Right lobe of liver (tissue), 6 donors: ENCODE data around the gene ITPKC. TPM values are rescaled to one million over a fixed set of nuclear protein-coding genes. Genes with fewer than 3 reads are reported as not detected.

Source experiments
- ATAC-seq, 4 donors: fragments of 200-7000 bp; cut with Tn5 transposase; one replicate each; pipeline ENCODE4 v1.9.1; 2020; ENCODE audit warnings: mild to moderate bottlenecking in 4 of 4, moderate library complexity in 4 of 4
- DNase-seq, 3 donors: peaks; one replicate each; pipeline ENCODE4 v3.0.0-alpha.2; 2020
- H3K27ac ChIP-seq, 3 donors: fragments of 200-600 bp; one replicate each; pipeline ENCODE4 v1.8.0; 2022
- H3K27me3 ChIP-seq, 2 donors: fragments of 200-600 bp; one replicate each; pipeline ENCODE4 v1.8.0; 2022
- H3K36me3 ChIP-seq, 4 donors: fragments of 200-600 bp; sonication (generic) in 1 of 4; one replicate each; pipeline versions ENCODE4 v1.5.1 to v1.8.0; 2017 to 2022; ENCODE audit warnings: control low read depth in 1 of 4
- H3K4me1 ChIP-seq, 4 donors: fragments of 200-600 bp; sonication (generic) in 1 of 4; one replicate each; pipeline versions ENCODE4 v1.5.1 to v1.8.0; 2017 to 2022; ENCODE audit warnings: control low read depth in 1 of 4
- H3K4me3 ChIP-seq, 3 donors: fragments of 200-600 bp; one replicate each; pipeline ENCODE4 v1.8.0; 2022
- H3K9me3 ChIP-seq, 4 donors: fragments of 200-600 bp; sonication (generic) in 1 of 4; one replicate each; pipeline versions ENCODE4 v1.5.1 to v1.8.0; 2017 to 2022; ENCODE audit warnings: control low read depth in 1 of 4
- CTCF ChIP-seq, 4 donors: fragments of 200-600 bp in 3 of 4; fragments of 450-650 bp in 1 of 4; IDR thresholded peaks; one replicate each; pipeline versions ENCODE4 v1.5.1 to v1.8.0; 2016 to 2022; ENCODE audit warnings: antibody characterized with exemption in 4 of 4, mild to moderate bottlenecking in 2 of 4
- POLR2A ChIP-seq: fragments of 450-650 bp; IDR thresholded peaks from one replicate; pipeline ENCODE4 v1.6.1; 2017; ENCODE audit warnings: antibody characterized with exemption, mild to moderate bottlenecking
- WGBS: methylation state at CpG from one replicate; pipeline ENCODE4 v1.1.6; 2018; ENCODE audit warnings: low coverage, low lambda C conversion rate; ENCODE audit not compliant: insufficient coverage; ENCODE audit errors: missing lambda C conversion rate; 5-methylcytosine and 5-hydroxymethylcytosine counted together
- intact Hi-C, 2 donors: fragments of 100-400 bp; cut with DNase I; formaldehyde crosslinking; loops; one replicate each; pipeline versions ENCODE4 v1.11.2 to v1.14.1; 2022
- total RNA-seq, 6 experiments: library from RNA; depleted of rRNA in 2 of 6; stranded (reverse); fragments of >200 nt in 2 of 6; fragmentation: NEBNext Ultra II Directional in 3 of 6; extraction: Animal tissue kit (Norgen Biotek cat#: 25700) in 3 of 6; gene quantifications; one replicate each; pipeline versions ENCODE4 v1.1.0 to v1.2.4, GENCODE V29; 2016 to 2023
- donor health status: DM: no; HTN: yes; CAD: no.
- donor health status: DM: no; HTN: no; CAD: no.
- donor health status: DM: no; HTN: no; CAD: no.
- donor health status: DM: no; HTN: yes; CAD: no.
- donor health status: DM: no; HTN: yes; CAD: no.

Gene ITPKC
- total RNA-seq, 6 experiments from 2014 or later: 6.8 to 19.7 (median 11.1) TPM

- intact Hi-C loops: no loop called here
- ATAC-seq: peak; percentile 36 to 66 (median 58)
- Histone ChIP-seq H3K4me1 (peaks cover 0 to 40% (median 15%) of the 10 kb centered on the region in 4 donors), H3K27me3 (no peaks in the 10 kb centered on the region), H3K9me3 (no peaks in the 10 kb centered on the region), H3K36me3 (peaks cover 0 to under 1% (median 0%) of the 10 kb centered on the region in 4 donors), H3K4me3 (peak overlapping the region; percentile 61 to 92 (median 83)), H3K27ac (peak overlapping the region; percentile 84 to 98 (median 98))
- peak; percentile 90 to 95 (median 94) for DNase-seq
- 8% methylated on average over 9 of the region's 16 CpGs for WGBS
- TF ChIP-seq CTCF (IDR thresholded peaks at IDR 0.05): no peak
Observed at GRCh38 chr19:40718774-40719391, 2.0 kb downstream of the ITPKC start.

- peak overlapping the region; percentile 61 to 92 (median 83) for H3K4me3 ChIP-seq
- DNase-seq (no peak), ATAC-seq (no peak)
- H3K27me3 ChIP-seq: no peaks in the 10 kb centered on the region
- TF ChIP-seq POLR2A: no peak
- no peak for TF ChIP-seq CTCF (IDR thresholded peaks at IDR 0.05)
- H3K9me3 ChIP-seq: no peaks in the 10 kb centered on the region
- peak overlapping the region; percentile 84 to 98 (median 98) for H3K27ac ChIP-seq
- intact Hi-C loops: no loop called here
- H3K36me3 ChIP-seq: peaks cover 0 to 3% (median 0%) of the 10 kb centered on the region in 4 donors
- 5% methylated on average over 6 of the region's 7 CpGs for WGBS
- H3K4me1 ChIP-seq: peaks cover 0 to 37% (median 15%) of the 10 kb centered on the region in 4 donors
Observed at GRCh38 chr19:40719414-40719894, 2.5 kb downstream of the ITPKC start.

GRCh38 chr19:40721140-40721486, 4.2 kb downstream of the ITPKC start:
- Histone ChIP-seq H3K4me3 (peak overlapping the region in 1 of 3 donors; percentile 92), H3K27me3 (no peaks in the 10 kb centered on the region), H3K4me1 (peaks cover 0 to 31% (median 10%) of the 10 kb centered on the region in 4 donors), H3K27ac (peak overlapping the region; percentile 84 to 98 (median 98)), H3K36me3 (peaks cover 0 to 15% (median 2%) of the 10 kb centered on the region in 4 donors), H3K9me3 (no peaks in the 10 kb centered on the region)
- WGBS: 65% methylated on average over 5 of the region's 6 CpGs
- DNase-seq: no peak
- peak in 1 of 4 donors; percentile 8 for ATAC-seq
- intact Hi-C loops: no loop called here
- TF ChIP-seq CTCF (IDR thresholded peaks at IDR 0.05) (no peak), POLR2A (no peak)

GRCh38 chr19:40721936-40722661, 5.2 kb downstream of the ITPKC start:
- Histone ChIP-seq H3K4me1 (peaks cover 0 to 29% (median 9%) of the 10 kb centered on the region in 4 donors), H3K27me3 (no peaks in the 10 kb centered on the region), H3K27ac (no peak overlapping the region), H3K4me3 (no peak overlapping the region), H3K36me3 (peaks cover 0 to 23% (median 4%) of the 10 kb centered on the region in 4 donors), H3K9me3 (no peaks in the 10 kb centered on the region)
- intact Hi-C loops: no loop called here
- 54% methylated on average over 5 of the region's 9 CpGs for WGBS
- TF ChIP-seq CTCF (IDR thresholded peaks at IDR 0.05): no peak
- no peak for TF ChIP-seq POLR2A
- ATAC-seq: peak in 2 of 4 donors; percentile 4 to 41
- DNase-seq: no peak
